GM18861 (cell line): Measurements from ENCODE around the gene RAG2.

Source experiments
- ATAC-seq: cut with Tn5 transposase; IDR thresholded peaks from one replicate; pipeline ENCODE4 v1.9.1; 2021; ENCODE audit not compliant: unreplicated experiment

The RAG2 gene

DNA sequence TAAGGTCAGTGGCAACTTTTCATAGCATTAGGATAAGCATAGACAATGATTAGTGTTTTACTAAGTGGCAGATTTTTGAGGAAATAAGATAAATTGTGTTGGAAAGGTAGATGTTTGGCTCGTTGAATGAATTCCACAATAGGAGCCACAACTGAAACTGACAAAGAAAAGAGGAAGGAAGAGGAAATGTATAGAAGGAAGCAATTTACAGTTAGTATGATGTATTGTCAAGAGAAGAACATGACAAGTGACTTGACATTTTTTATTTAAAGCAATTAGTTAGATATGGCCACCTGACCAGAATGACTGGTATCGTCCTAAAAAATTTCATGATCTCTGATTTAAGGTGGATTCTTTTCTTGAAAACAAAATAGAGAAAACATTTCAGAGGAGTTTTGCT is 3.1 kb upstream of the RAG2 start:
- no peak for ATAC-seq

GRCh38 chr11:36600180-36600579 is 2.1 kb upstream of the RAG2 start:
- no peak for ATAC-seq

DNA sequence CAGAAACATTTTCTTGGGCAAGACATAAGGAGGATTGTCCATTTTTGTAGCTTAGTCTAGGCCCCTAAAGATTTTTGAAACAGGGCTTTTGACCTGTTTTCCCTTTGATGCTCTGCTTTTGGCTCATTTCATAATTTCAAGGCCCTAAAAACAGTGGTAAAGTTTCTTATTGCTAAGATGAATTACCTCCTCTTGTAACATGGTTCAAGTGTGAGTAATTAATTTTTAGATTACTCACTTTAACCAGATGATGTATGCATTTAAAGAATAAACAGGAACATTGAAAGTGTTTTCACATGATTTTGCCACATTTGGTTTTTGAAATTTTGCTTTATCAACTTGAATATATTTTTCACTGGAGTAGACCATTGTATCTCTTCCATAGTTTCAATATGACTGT is 1.2 kb downstream of the RAG2 start:
- no peak for ATAC-seq

GRCh38 chr11:36594316-36594989 is 3.6 kb downstream of the RAG2 start, which contains the start of gene IFTAP:
IFTAP (plus strand) TSS chr11:36594502; CDS start chr11:36610104, 15,602 bp downstream.
- ATAC-seq: no peak

- ATAC-seq: no peak
These were observed 6.6 kb downstream of the RAG2 start for GRCh38 chr11:36591433-36591832.

GRCh38 chr11:36590513-36590912 is 7.5 kb downstream of the RAG2 start:
- no peak for ATAC-seq

DNA sequence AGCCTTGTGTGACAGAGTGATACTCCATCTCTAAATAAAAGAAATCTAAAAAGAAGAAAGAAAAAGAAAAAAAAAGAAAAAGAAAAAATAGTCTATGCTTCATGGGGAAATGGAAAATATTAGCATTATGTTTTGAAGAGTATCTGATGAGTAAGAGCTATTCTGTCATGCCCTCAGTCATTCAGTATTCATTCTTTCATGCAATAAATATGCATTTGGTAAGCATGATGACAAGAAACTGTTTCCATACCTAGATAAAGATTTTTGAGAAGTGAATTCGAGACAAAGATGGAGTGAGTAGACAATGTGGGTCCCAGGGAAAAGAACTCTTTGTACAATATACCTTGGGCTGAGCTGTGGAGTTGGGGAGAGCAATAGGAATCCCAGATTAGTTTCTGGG is 9.9 kb downstream of the RAG2 start:
- ATAC-seq: no peak

GRCh38 chr11:36586543-36586942 is 11.5 kb downstream of the RAG2 start:
- no peak for ATAC-seq

GRCh38 chr11:36583667-36584066 is 14.4 kb downstream of the RAG2 start:
- ATAC-seq: no peak

DNA sequence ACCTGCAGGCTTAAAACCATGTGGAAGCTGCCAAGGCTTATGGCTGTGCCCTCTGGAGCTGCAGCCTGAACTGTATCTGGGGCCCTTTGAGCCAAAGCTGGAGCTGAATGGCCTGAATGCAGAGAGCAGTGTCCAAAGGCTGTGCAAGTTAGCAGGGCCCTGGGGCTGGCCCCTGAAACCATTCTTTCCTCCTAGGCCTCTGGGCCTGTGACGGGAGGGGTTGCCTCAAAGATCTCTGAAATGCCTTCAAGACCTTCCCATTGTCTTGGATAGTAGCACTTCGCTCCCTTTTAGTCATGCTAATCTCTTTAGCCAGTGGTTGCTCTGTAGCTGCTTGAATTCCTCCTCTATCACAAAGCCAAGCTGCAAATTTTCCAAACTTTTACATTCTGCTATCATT is 16.5 kb downstream of the RAG2 start:
- ATAC-seq: no peak

- no peak for ATAC-seq
These were observed 19.6 kb downstream of the RAG2 start for GRCh38 chr11:36578458-36578857.

DNA sequence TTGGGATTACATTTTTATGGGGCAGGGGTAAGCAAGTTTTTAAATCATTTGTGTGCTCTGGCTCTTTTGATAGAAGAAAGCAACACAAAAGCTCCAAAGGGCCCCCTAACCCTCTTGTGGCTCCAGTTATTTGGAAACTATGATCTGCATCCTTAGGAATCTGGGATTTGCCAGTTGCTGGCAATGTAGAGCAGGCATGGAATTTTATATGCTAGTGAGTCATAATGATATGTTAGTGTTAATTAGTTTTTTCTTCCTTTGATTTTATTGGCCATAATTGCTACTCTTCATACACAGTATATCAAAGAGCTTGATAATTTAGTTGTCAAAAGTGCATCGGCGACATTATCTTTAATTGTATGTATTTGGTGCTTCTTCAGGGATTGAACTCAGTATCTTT is 20.2 kb downstream of the RAG2 start:
- no peak for ATAC-seq

DNA sequence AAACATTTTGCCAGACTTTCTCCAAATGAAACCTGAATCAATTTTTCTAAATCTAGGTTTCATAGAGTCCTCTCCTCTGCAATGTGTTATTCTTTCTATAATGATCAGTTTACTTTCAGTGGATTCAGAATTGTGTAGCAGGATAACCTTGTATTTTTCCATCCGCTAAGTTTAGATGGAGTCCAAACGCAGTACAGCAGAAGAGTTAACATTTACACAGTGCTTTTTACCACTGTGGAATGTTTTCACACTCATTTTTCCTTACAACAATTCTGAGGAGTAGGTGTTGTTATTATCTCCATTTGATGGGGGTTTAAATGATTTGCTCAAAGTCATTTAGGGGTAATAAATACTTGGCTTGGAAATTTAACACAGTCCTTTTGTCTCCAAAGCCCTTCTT is 20.7 kb downstream of the RAG2 start:
- no peak for ATAC-seq

DNA sequence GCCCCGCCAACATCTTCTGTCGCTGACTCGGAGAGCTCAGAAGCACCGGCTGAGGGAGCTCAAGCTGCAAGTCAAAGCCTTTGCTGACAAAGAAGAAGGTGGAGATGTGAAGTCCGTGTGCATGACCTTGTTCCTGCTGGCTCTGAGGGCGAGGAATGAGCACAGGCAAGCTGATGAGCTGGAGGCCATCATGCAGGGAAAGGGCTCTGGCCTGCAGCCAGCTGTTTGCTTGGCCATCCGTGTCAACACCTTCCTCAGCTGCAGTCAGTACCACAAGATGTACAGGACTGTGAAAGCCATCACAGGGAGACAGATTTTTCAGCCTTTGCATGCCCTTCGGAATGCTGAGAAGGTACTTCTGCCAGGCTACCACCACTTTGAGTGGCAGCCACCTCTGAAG is 23.6 kb downstream of the RAG2 start:
- ATAC-seq: no peak

DNA sequence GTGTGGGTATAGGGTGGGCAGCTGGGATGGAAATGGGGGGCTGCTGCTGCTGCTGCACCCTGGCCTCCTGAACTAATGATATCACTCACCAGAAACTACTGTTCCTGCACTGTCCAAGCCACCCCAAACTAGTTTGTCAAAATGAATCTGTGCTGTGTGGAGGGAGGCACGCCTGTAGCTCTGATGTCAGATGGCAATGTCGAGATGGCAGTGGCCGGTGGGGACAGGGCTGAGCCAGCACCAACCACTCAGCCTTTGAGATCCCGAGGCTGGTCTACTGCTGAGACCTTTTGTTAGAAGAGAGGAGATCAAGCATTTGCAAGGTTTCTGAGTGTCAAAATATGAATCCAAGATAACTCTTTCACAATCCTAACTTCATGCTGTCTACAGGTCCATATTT is 28.9 kb downstream of the RAG2 start:
- no peak for ATAC-seq

DNA sequence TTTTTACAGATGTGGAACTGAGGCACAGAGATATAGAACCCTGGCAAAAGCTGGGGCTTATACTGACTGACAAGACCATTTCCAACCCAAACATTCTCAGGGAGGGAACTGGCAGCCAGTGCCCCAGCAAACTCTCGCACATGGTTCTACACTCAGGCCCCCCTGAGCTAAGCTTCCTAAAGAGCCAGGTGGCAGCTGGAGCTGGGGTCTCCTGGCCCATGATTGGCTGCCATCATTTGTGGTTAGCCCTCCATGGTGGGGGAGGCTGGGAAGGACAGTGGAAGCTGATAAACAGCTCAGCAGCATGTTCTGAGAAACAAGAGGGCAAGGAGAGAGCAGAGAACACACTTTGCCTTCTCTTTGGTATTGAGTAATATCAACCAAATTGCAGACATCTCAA is 30.3 kb downstream of the RAG2 start, which contains the start of gene RAG1:
TSS of gene RAG1 (plus strand) at position 314 of the 400 bp plus-strand sequence. CDS start 5,298 bp downstream, outside the sequence.
- ATAC-seq: no peak

- no peak for ATAC-seq
These were observed 31.5 kb downstream of the RAG2 start for GRCh38 chr11:36566407-36567053.

GRCh38 chr11:36565031-36565610 is 32.9 kb downstream of the RAG2 start:
- ATAC-seq: no peak

GRCh38 chr11:36564376-36565030 is 33.5 kb downstream of the RAG2 start:
- ATAC-seq: peak; percentile 57

DNA sequence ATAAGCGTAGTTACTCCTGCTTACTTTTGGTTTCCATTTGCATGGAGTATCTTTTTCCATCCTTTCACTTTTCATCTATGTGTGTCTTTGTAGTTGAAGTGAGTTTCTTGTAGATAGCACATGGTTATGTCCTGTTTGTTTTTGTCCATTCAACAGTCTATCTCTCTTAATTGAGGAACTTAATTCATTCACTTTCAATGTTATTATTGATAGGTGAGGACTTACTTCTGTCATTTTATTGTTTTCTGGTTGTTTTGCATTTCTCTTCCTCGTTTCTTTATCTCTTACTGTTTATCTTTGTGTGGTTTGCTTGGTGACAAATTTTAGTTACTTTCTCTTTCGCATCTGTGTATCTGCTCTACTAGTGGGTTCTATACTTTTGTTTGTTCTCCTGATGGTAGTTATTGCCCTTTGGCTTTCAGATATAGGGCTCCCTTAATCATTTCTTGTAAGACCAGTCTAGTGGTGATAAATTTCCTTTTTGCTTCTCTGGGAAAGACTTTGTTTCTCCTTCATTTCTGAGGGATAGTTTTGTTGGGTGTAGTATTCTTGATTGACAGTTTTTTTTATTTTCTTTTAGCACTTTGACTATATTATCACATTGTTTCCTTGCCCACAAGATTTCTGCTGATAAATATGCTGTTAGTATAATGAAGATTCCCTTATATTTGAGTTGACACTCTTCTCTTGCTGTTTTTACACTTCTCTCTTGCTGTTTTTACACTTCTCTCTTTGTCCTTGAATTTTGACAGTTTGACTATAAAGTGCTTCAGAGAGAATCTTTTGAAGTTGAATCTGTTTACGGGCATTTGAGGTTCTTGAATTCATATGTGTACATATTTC is 39.2 kb downstream of the RAG2 start:
- ATAC-seq: peak; percentile 89

- ATAC-seq: no peak
These were observed 40.0 kb downstream of the RAG2 start for GRCh38 chr11:36557991-36558390.
